Measurements from ENCODE around the gene DDX39B.
A peak's percentile ranks its signal among the peaks of the same experiment; 100 is the strongest.

DDX39B gene

DNA sequence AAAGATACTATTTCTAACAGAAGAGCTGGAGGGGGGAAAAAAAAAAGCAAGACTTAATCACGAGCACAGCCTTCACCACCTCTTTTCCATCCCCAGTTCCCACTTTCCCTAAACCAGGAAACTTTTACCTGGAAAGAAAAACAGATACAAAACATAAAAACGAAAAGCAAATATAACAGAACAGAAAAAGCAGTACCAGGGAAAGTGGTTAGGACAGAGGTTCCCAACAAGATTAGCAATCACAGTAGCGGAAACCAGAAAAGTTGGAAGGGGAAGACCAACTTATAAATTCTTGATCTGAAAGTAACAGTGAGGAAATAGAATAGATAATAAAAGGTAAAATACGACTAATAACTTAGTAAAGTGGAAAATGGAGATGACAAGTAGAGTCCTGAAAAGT lies 1.2 kb downstream of the DDX39B start:
- H3K36me3 ChIP-seq = peaks cover 68% of the 10 kb centered on the region
- no peaks in the 10 kb centered on the region for H3K27me3 ChIP-seq (ENCODE audit: insufficient read depth, low read depth, severe bottlenecking)
- H3K4me3 ChIP-seq (ENCODE audit: low read depth, low read length) = peak overlapping the region; percentile 93
- peak overlapping the region; percentile 99 for H3K27ac ChIP-seq
- DNase-seq = no peak
- TF ChIP-seq, protein P1, sequence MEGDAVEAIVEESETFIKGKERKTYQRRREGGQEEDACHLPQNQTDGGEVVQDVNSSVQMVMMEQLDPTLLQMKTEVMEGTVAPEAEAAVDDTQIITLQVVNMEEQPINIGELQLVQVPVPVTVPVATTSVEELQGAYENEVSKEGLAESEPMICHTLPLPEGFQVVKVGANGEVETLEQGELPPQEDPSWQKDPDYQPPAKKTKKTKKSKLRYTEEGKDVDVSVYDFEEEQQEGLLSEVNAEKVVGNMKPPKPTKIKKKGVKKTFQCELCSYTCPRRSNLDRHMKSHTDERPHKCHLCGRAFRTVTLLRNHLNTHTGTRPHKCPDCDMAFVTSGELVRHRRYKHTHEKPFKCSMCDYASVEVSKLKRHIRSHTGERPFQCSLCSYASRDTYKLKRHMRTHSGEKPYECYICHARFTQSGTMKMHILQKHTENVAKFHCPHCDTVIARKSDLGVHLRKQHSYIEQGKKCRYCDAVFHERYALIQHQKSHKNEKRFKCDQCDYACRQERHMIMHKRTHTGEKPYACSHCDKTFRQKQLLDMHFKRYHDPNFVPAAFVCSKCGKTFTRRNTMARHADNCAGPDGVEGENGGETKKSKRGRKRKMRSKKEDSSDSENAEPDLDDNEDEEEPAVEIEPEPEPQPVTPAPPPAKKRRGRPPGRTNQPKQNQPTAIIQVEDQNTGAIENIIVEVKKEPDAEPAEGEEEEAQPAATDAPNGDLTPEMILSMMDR (IDR thresholded peaks at IDR 0.05; ENCODE audit: low read depth, low read length) = no peak
- H3K9me3 ChIP-seq (ENCODE audit: severe bottlenecking) = no peaks in the 10 kb centered on the region

DNA sequence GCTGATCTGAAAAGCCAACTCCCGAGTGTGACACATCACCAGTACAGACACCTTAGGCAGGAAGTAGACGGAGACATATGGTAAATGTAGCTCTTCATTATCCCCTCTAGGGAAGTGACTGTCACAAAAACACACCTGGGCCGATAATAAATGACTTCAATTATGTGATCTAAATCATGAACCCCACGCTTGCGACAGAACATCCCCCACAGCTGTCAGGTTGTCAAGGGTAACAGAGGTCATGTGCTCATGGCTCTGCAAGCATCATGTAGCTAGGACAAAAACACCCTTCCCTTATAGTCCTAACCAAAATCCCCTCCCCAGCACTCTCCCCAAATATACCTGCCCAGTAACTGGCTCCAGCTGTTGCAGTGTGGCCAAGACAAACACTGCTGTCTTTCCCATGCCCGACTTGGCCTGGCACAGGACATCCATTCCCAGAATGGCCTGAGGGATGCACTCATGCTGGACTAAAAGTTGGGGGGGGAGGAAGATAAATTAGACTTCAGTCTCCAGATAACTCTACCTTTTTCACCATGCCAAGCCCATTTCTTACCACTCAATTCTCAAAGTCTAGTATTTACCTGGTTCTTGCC lies 2.9 kb downstream of the DDX39B start:
- no peak for DNase-seq
- no peaks in the 10 kb centered on the region for H3K27me3 ChIP-seq (ENCODE audit: insufficient read depth, low read depth, severe bottlenecking)
- H3K27ac ChIP-seq = no peak overlapping the region
- H3K36me3 ChIP-seq = peaks cover 84% of the 10 kb centered on the region
- H3K4me3 ChIP-seq (ENCODE audit: low read depth, low read length) = no peak overlapping the region
- TF ChIP-seq, protein P1 (IDR thresholded peaks at IDR 0.05; ENCODE audit: low read depth, low read length) = no peak
- H3K9me3 ChIP-seq (ENCODE audit: severe bottlenecking) = no peaks in the 10 kb centered on the region

- TF ChIP-seq, protein P1 (IDR thresholded peaks at IDR 0.05; ENCODE audit: low read depth, low read length) = no peak
- no peak overlapping the region for H3K27ac ChIP-seq
- H3K27me3 ChIP-seq (ENCODE audit: insufficient read depth, low read depth, severe bottlenecking) = no peaks in the 10 kb centered on the region
- H3K36me3 ChIP-seq = peaks cover 100% of the 10 kb centered on the region
- H3K9me3 ChIP-seq (ENCODE audit: severe bottlenecking) = no peaks in the 10 kb centered on the region
- DNase-seq = no peak
- H3K4me3 ChIP-seq (ENCODE audit: low read depth, low read length) = no peak overlapping the region
Measured at GRCh38 chr6:31535538-31536324, 6.1 kb downstream of the DDX39B start.

- Histone ChIP-seq H3K36me3 (peaks cover 100% of the 10 kb centered on the region), H3K9me3 (ENCODE audit: severe bottlenecking) (no peaks in the 10 kb centered on the region), H3K4me3 (ENCODE audit: low read depth, low read length) (no peak overlapping the region), H3K27me3 (ENCODE audit: insufficient read depth, low read depth, severe bottlenecking) (no peaks in the 10 kb centered on the region), H3K27ac (no peak overlapping the region)
- DNase-seq = no peak
- TF ChIP-seq, protein P1 (IDR thresholded peaks at IDR 0.05; ENCODE audit: low read depth, low read length) = no peak
Measured at GRCh38 chr6:31534521-31535040, 7.2 kb downstream of the DDX39B start.

- no peak overlapping the region for H3K27ac ChIP-seq
- no peak overlapping the region for H3K4me3 ChIP-seq (ENCODE audit: low read depth, low read length)
- peaks cover 97% of the 10 kb centered on the region for H3K36me3 ChIP-seq
- no peaks in the 10 kb centered on the region for H3K9me3 ChIP-seq (ENCODE audit: severe bottlenecking)
- TF ChIP-seq, protein P1 (IDR thresholded peaks at IDR 0.05; ENCODE audit: low read depth, low read length) = no peak
- no peaks in the 10 kb centered on the region for H3K27me3 ChIP-seq (ENCODE audit: insufficient read depth, low read depth, severe bottlenecking)
- DNase-seq = no peak
Measured at GRCh38 chr6:31534011-31534410, 7.8 kb downstream of the DDX39B start.

All from WERI-Rb-1 (cell line).